ENCODE measurements around the gene CERT1. TPM values are rescaled to one million over a fixed set of nuclear protein-coding genes. Genes with fewer than 3 reads are reported as not detected.

CERT1 gene
- total and polyA plus RNA-seq, 4 donors, result 16.1 to 86.2 (median 46.1) TPM

DNA sequence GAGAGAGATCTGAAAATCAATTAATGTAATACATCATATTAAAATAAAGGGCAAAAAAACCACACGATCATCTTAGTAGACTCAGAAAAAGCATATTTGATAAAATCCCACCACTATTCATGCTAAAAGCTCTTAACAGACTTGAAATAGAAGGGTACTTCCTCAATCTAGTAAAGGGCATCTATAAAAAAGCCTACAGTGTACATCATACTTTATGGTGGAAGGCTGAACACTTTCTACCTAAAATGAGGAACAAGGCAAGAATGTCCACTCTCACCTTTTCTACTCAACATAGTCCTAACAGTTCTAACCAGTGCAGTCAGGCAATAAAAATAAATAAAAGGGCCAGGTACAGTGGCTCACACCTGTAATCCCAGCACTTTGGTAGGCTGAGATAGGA, 39.2 kb upstream of the CERT1 start:
- H3K36me3 ChIP-seq (ENCODE audit: control insufficient read depth in 4 of 4, insufficient read depth in 4 of 4, low read length in 4 of 4), result peaks cover 0 to 18% (median 8%) of the 10 kb centered on the region in 4 donors
- TF ChIP-seq, protein P1, sequence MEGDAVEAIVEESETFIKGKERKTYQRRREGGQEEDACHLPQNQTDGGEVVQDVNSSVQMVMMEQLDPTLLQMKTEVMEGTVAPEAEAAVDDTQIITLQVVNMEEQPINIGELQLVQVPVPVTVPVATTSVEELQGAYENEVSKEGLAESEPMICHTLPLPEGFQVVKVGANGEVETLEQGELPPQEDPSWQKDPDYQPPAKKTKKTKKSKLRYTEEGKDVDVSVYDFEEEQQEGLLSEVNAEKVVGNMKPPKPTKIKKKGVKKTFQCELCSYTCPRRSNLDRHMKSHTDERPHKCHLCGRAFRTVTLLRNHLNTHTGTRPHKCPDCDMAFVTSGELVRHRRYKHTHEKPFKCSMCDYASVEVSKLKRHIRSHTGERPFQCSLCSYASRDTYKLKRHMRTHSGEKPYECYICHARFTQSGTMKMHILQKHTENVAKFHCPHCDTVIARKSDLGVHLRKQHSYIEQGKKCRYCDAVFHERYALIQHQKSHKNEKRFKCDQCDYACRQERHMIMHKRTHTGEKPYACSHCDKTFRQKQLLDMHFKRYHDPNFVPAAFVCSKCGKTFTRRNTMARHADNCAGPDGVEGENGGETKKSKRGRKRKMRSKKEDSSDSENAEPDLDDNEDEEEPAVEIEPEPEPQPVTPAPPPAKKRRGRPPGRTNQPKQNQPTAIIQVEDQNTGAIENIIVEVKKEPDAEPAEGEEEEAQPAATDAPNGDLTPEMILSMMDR (IDR thresholded peaks at IDR 0.05; ENCODE audit: control extremely low read depth, extremely low read depth), result no peak
- H3K9me3 ChIP-seq (ENCODE audit: control insufficient read depth in 4 of 4, insufficient read depth in 3 of 4, low read length in 3 of 4), result peaks cover 0 to 2% (median 0%) of the 10 kb centered on the region in 4 donors
- no peak overlapping the region for H3K4me3 ChIP-seq
- peaks cover 0 to 3% (median 0%) of the 10 kb centered on the region in 5 donors for H3K4me1 ChIP-seq (ENCODE audit: control insufficient read depth in 5 of 5, insufficient read depth in 5 of 5, low read length in 5 of 5)
- WGBS, 2 donors, result 97 to 100% methylated on average over 1 of the region's 1 CpG
- ATAC-seq (ENCODE audit: insufficient read depth, low FRiP score), result no peak
- H3K27ac ChIP-seq (ENCODE audit: low read depth in 1 of 2, low read length in 1 of 2), result no peak overlapping the region
- DNase-seq, result no peak
- no peak overlapping the region for H3K9ac ChIP-seq (ENCODE audit: insufficient read depth in 1 of 2, low read length in 2 of 2)
- no peaks in the 10 kb centered on the region for H3K27me3 ChIP-seq (ENCODE audit: control insufficient read depth in 3 of 3, insufficient read depth in 3 of 3, low read length in 2 of 3)

DNA sequence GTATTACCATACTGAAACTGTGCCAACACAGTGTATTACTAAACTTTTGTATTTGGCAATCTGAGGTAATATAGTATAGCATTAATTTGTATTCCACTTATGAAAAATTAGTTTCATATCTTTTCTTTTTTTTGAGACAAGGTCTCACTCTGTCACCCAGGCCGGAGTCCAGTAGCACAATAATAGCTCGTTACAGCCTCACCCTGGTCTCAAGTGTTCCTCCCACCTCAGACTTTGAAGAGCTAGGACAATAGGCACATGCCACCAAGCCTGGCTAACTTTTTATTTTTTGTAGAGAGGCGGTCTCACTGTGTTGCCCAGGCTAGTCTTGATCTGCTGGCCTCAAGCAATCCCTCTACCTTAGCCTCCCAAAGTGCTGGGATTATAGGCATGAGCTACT, 36.4 kb upstream of the CERT1 start:
- 69 to 83% methylated on average over 3 of the region's 3 CpGs for WGBS, 2 donors
- TF ChIP-seq, protein P1 (IDR thresholded peaks at IDR 0.05; ENCODE audit: control extremely low read depth, extremely low read depth), result no peak

DNA sequence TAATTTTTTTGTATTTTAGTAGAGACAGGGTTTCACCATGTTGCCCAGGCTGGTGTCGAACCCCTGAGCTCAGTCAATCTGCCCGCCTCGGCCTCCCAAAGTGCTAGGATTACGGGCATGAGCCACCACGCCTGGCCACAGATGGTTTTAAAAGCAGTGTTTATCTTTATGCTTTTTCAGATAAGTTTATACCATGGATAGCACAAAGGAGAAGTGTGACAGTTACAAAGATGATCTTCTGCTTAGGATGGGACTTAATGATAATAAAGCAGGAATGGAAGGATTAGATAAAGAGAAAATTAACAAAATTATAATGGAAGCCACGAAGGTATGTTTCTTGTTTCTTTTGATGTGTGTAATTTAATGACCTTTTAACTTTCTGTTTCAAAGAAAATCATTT, 35.4 kb upstream of the CERT1 start:
- ATAC-seq (ENCODE audit: insufficient read depth, low FRiP score) (no peak), DNase-seq (no peak)
- no peak overlapping the region for H3K27ac ChIP-seq (ENCODE audit: low read depth in 1 of 2, low read length in 1 of 2)
- peaks cover 0 to 2% (median 0%) of the 10 kb centered on the region in 4 donors for H3K9me3 ChIP-seq (ENCODE audit: control insufficient read depth in 4 of 4, insufficient read depth in 3 of 4, low read length in 3 of 4)
- H3K36me3 ChIP-seq (ENCODE audit: control insufficient read depth in 4 of 4, insufficient read depth in 4 of 4, low read length in 4 of 4), result peaks cover 0 to 4% (median 3%) of the 10 kb centered on the region in 4 donors
- no peak overlapping the region for H3K9ac ChIP-seq (ENCODE audit: insufficient read depth in 1 of 2, low read length in 2 of 2)
- H3K4me1 ChIP-seq (ENCODE audit: control insufficient read depth in 5 of 5, insufficient read depth in 5 of 5, low read length in 5 of 5), result peaks cover 0 to 3% (median 0%) of the 10 kb centered on the region in 5 donors
- no peaks in the 10 kb centered on the region for H3K27me3 ChIP-seq (ENCODE audit: control insufficient read depth in 3 of 3, insufficient read depth in 3 of 3, low read length in 2 of 3)
- TF ChIP-seq, protein P1 (IDR thresholded peaks at IDR 0.05; ENCODE audit: control extremely low read depth, extremely low read depth), result no peak
- 95 to 97% methylated on average over 6 of the region's 6 CpGs for WGBS, 2 donors
- H3K4me3 ChIP-seq, result no peak overlapping the region

More for the DNA sequence above, 36.4 kb upstream of the CERT1 start:
- Histone ChIP-seq H3K36me3 (ENCODE audit: control insufficient read depth in 4 of 4, insufficient read depth in 4 of 4, low read length in 4 of 4) (peaks cover 3 to 8% (median 5%) of the 10 kb centered on the region in 4 donors), H3K4me1 (ENCODE audit: control insufficient read depth in 5 of 5, insufficient read depth in 5 of 5, low read length in 5 of 5) (peaks cover 0 to 3% (median 0%) of the 10 kb centered on the region in 5 donors), H3K9ac (ENCODE audit: insufficient read depth in 1 of 2, low read length in 2 of 2) (no peak overlapping the region), H3K4me3 (no peak overlapping the region), H3K9me3 (ENCODE audit: control insufficient read depth in 4 of 4, insufficient read depth in 3 of 4, low read length in 3 of 4) (peaks cover 0 to 2% (median 0%) of the 10 kb centered on the region in 4 donors), H3K27me3 (ENCODE audit: control insufficient read depth in 3 of 3, insufficient read depth in 3 of 3, low read length in 2 of 3) (no peaks in the 10 kb centered on the region), H3K27ac (ENCODE audit: low read depth in 1 of 2, low read length in 1 of 2) (no peak overlapping the region)
- ATAC-seq (ENCODE audit: insufficient read depth, low FRiP score), result no peak
- no peak for DNase-seq

DNA sequence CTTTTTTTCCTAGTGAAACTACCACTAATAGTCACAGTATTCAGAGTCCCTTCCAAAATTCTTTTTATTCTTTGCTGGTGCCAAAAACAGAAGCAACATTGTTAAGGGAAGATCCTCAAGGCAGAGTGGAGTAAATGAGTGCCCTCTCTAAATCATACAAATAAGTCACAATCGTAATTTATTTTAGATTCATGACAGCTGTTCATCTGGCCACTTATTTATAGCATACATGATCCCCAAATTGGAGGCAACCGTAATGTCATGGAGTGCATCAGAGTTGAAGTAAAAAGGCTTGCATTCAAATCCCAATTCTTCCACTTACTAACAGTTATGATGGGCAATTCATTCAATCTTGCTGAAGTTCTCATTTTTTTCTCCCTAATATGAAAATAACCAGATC, 33.7 kb upstream of the CERT1 start:
- 90 to 96% methylated on average over 2 of the region's 2 CpGs for WGBS, 2 donors
- ATAC-seq (ENCODE audit: insufficient read depth, low FRiP score) (no peak), DNase-seq (no peak)
- H3K9me3 ChIP-seq (ENCODE audit: control insufficient read depth in 4 of 4, insufficient read depth in 3 of 4, low read length in 3 of 4), result peaks cover 0 to 2% (median 0%) of the 10 kb centered on the region in 4 donors
- peaks cover 0 to 3% (median 0%) of the 10 kb centered on the region in 5 donors for H3K4me1 ChIP-seq (ENCODE audit: control insufficient read depth in 5 of 5, insufficient read depth in 5 of 5, low read length in 5 of 5)
- no peaks in the 10 kb centered on the region for H3K27me3 ChIP-seq (ENCODE audit: control insufficient read depth in 3 of 3, insufficient read depth in 3 of 3, low read length in 2 of 3)
- no peak overlapping the region for H3K27ac ChIP-seq (ENCODE audit: low read depth in 1 of 2, low read length in 1 of 2)
- TF ChIP-seq, protein P1 (IDR thresholded peaks at IDR 0.05; ENCODE audit: control extremely low read depth, extremely low read depth), result no peak
- H3K36me3 ChIP-seq (ENCODE audit: control insufficient read depth in 4 of 4, insufficient read depth in 4 of 4, low read length in 4 of 4), result peaks cover 0 to 4% (median 2%) of the 10 kb centered on the region in 4 donors
- H3K4me3 ChIP-seq, result no peak overlapping the region
- H3K9ac ChIP-seq (ENCODE audit: insufficient read depth in 1 of 2, low read length in 2 of 2), result no peak overlapping the region
